DND-41 (cell line): Measurements from ENCODE around the gene ZACN.

Experiments
- ATAC-seq: fragments of 200-7000 bp; cut with Tn5 transposase; 3 replicates; pipeline ENCODE4 v1.9.1; 2021; ENCODE audit warnings: low read depth; ENCODE audit not compliant: insufficient read depth
- DNase-seq: peaks from one replicate; pipeline ENCODE4 v3.0.0-alpha.2; 2020
- H2AFZ ChIP-seq: 2 replicates; pipeline ENCODE4 v1.6.0; 2012; ENCODE audit warnings: low read depth, low read length
- H3K27ac ChIP-seq: 2 replicates; pipeline ENCODE4 v1.5.1; 2012; ENCODE audit warnings: low read length, inconsistent platforms
- H3K27me3 ChIP-seq: fragments of 200-600 bp; sonication (generic); 2 replicates; pipeline ENCODE4 v1.6.0; 2012; ENCODE audit warnings: low read length, mild to moderate bottlenecking, inconsistent platforms; ENCODE audit not compliant: insufficient read depth, poor library complexity
- H3K36me3 ChIP-seq: 2 replicates; pipeline ENCODE4 v1.5.1; 2012; ENCODE audit warnings: low read length, inconsistent platforms; ENCODE audit not compliant: insufficient read depth
- H3K4me1 ChIP-seq: 2 replicates; pipeline ENCODE4 v1.5.1; 2012; ENCODE audit warnings: mild to moderate bottlenecking, low read length; ENCODE audit not compliant: insufficient read depth
- H3K4me2 ChIP-seq: 2 replicates; pipeline ENCODE4 v1.6.0; 2012; ENCODE audit warnings: mild to moderate bottlenecking, moderate library complexity, low read length, inconsistent platforms; ENCODE audit not compliant: insufficient read depth
- H3K4me3 ChIP-seq, 2 experiments: fragments of 200-600 bp in 1 of 2; shearing (Covaris generic) in 1 of 2; 2 replicates each; pipeline ENCODE4 v1.5.1; 2012 to 2016; ENCODE audit warnings: inconsistent platforms in 2 of 2, low read length in 2 of 2, mild to moderate bottlenecking in 2 of 2, low read depth in 1 of 2, moderate library complexity in 1 of 2
- H3K79me2 ChIP-seq: 2 replicates; pipeline ENCODE4 v1.6.0; 2012; ENCODE audit warnings: low read length, inconsistent platforms; ENCODE audit not compliant: insufficient read depth
- H3K9ac ChIP-seq: 2 replicates; pipeline ENCODE4 v1.6.0; 2012; ENCODE audit warnings: low read depth, mild to moderate bottlenecking, inconsistent platforms, low read length, moderate library complexity
- H3K9me3 ChIP-seq: 2 replicates; pipeline ENCODE4 v1.5.1; 2012; ENCODE audit warnings: low read length, moderate library complexity, mild to moderate bottlenecking, inconsistent platforms; ENCODE audit not compliant: insufficient read depth, severe bottlenecking
- H4K20me1 ChIP-seq: 2 replicates; pipeline ENCODE4 v1.6.0; 2012; ENCODE audit warnings: low read length; ENCODE audit not compliant: insufficient read depth
- EZH2 ChIP-seq: IDR thresholded peaks from 3 replicates; pipeline ENCODE4 v1.6.1; 2012; ENCODE audit warnings: borderline replicate concordance, low read depth, mild to moderate bottlenecking, moderate library complexity, low read length, inconsistent platforms; ENCODE audit not compliant: severe bottlenecking
- TF ChIP-seq, protein P1 (sequence below): IDR thresholded peaks from 2 replicates; pipeline ENCODE4 v1.5.1; 2012; ENCODE audit warnings: borderline replicate concordance, low read length, moderate library complexity, mild to moderate bottlenecking; ENCODE audit not compliant: poor library complexity, severe bottlenecking; ENCODE audit errors: extremely low read depth

The ZACN gene

DNA sequence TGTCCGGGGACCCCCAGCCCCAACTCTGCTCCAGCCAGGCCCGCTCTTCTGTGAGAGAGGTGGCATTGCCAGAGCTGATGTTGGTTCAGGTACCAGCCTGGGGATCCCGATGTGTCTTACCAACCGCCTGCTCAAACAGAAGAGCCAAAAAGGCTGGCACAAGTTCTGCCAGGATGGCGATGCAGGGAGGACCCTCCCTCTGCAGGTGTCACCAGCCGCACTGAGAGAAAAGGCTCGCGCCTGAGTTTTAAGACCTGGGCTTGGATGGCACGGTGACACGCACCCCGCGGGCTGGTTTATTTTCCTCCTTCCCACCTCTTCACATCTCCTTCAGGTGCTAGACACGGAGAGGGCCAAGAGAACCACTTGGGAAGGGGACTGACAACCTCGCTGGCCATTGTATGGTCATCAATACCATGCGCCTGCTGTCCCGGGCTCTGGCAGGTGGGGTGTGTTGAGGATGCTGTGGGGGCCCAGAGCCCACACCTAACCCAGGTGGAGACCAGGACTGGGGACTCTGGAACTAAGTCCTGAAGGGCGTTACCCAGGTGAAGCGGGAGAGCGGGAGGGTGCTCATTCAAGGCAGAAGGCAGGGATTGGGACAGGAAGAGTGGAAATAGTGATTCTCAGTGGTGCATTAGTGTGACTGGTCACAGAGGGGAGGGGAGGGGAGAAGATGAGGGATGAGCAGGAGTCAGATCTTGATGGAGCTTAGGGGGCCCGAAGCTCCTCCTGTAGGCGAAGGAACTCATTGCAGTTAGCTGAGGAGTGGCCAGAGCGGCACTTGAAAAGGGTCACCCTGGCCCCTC is 45.8 kb downstream of the ZACN start:
- Histone ChIP-seq H3K9ac (no peak overlapping the region), H3K9me3 (no peaks in the 10 kb centered on the region), H3K27me3 (no peaks in the 10 kb centered on the region), H2AFZ (no peak overlapping the region), H4K20me1 (no peaks in the 10 kb centered on the region), H3K27ac (no peak overlapping the region), H3K79me2 (no peaks in the 10 kb centered on the region), H3K4me2 (no peak overlapping the region), H3K36me3 (no peaks in the 10 kb centered on the region), H3K4me1 (peaks cover 11% of the 10 kb centered on the region), H3K4me3 (no peak overlapping the region)
- DNase-seq, result no peak
- no peak for ATAC-seq
- TF ChIP-seq, protein P1, sequence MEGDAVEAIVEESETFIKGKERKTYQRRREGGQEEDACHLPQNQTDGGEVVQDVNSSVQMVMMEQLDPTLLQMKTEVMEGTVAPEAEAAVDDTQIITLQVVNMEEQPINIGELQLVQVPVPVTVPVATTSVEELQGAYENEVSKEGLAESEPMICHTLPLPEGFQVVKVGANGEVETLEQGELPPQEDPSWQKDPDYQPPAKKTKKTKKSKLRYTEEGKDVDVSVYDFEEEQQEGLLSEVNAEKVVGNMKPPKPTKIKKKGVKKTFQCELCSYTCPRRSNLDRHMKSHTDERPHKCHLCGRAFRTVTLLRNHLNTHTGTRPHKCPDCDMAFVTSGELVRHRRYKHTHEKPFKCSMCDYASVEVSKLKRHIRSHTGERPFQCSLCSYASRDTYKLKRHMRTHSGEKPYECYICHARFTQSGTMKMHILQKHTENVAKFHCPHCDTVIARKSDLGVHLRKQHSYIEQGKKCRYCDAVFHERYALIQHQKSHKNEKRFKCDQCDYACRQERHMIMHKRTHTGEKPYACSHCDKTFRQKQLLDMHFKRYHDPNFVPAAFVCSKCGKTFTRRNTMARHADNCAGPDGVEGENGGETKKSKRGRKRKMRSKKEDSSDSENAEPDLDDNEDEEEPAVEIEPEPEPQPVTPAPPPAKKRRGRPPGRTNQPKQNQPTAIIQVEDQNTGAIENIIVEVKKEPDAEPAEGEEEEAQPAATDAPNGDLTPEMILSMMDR, result peak; percentile 42
- TF ChIP-seq EZH2, result no peak

DNA sequence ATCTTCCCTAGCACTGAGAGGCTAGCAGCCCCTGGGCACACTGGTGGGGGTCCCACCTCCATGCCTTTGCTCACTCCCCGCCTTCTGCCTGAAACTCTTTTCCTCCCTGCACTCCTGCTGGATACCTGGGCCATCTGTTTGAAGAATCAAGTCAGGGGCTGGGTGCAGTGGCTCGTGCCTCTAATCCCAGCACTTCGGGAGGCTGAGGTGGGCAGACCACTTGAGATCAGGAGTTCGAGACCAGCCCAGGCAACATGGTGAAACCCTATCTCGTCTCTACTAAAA is 46.4 kb downstream of the ZACN start:
- no peaks in the 10 kb centered on the region for H3K79me2 ChIP-seq
- no peaks in the 10 kb centered on the region for H3K9me3 ChIP-seq
- DNase-seq, result no peak
- H2AFZ ChIP-seq, result no peak overlapping the region
- H3K36me3 ChIP-seq, result no peaks in the 10 kb centered on the region
- H3K4me3 ChIP-seq, result no peak overlapping the region
- no peak overlapping the region for H3K4me2 ChIP-seq
- no peak overlapping the region for H3K27ac ChIP-seq
- H3K4me1 ChIP-seq, result peaks cover 11% of the 10 kb centered on the region
- H4K20me1 ChIP-seq, result no peaks in the 10 kb centered on the region
- no peak overlapping the region for H3K9ac ChIP-seq
- no peaks in the 10 kb centered on the region for H3K27me3 ChIP-seq
- TF ChIP-seq, protein P1, result no peak
- ATAC-seq, result no peak

DNA sequence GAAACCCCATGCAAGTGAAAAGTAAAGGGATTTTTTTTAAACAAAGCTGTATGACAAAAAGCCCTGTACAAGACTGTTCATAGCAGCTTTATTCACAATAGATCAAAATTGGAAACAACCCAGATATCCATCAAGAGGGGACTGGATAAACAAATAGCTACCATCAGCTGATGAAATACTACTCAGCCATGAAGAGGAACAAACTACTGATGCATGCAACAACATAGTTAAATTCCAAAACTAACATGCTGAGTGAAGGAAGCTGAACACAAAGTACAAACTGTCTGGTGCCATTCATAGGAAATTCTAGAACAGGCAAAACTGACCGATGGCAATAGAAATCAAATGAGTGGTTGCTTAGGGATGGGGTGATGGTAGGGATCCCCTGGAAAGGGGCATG is 46.9 kb downstream of the ZACN start:
- Histone ChIP-seq H3K9me3 (no peaks in the 10 kb centered on the region), H3K4me3 (no peak overlapping the region), H3K36me3 (no peaks in the 10 kb centered on the region), H3K79me2 (no peaks in the 10 kb centered on the region), H4K20me1 (no peaks in the 10 kb centered on the region), H3K4me2 (no peak overlapping the region), H3K9ac (no peak overlapping the region), H2AFZ (no peak overlapping the region), H3K4me1 (peaks cover 11% of the 10 kb centered on the region), H3K27ac (no peak overlapping the region), H3K27me3 (no peaks in the 10 kb centered on the region)
- ATAC-seq (no peak), DNase-seq (no peak)
- no peak for TF ChIP-seq EZH2
- TF ChIP-seq, protein P1, result no peak

DNA sequence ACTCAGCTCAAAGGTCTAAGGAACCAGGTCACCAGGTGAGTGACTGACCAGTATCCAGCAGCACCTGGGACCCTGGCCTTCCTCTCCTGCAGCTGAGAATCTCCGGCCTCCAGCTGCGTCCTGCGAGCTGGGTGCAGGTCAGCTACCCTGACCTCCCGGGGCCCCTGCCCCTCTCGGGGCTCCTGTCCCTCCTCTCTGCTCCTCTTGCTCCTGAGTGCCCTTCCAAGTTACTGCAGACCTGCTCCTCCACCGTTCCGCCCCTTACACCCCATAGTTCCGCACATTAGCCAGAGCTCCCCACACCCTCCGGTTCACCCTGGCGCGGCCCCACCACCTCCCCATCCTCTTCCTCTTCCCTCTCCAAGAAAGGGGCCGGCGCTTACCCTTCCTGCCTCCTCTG is 51.5 kb downstream of the ZACN start:
- Histone ChIP-seq H3K79me2 (no peaks in the 10 kb centered on the region), H4K20me1 (no peaks in the 10 kb centered on the region), H3K4me2 (no peak overlapping the region), H3K27me3 (no peaks in the 10 kb centered on the region), H3K9ac (no peak overlapping the region), H3K36me3 (no peaks in the 10 kb centered on the region), H3K4me1 (no peaks in the 10 kb centered on the region), H3K4me3 (no peak overlapping the region), H2AFZ (no peak overlapping the region), H3K9me3 (no peaks in the 10 kb centered on the region), H3K27ac (no peak overlapping the region)
- DNase-seq (no peak), ATAC-seq (no peak)
- TF ChIP-seq EZH2, result no peak
- TF ChIP-seq, protein P1, result no peak
